ENCODE data around the gene GOLGA6C. TPM values are rescaled to one million over a fixed set of nuclear protein-coding genes. Genes with fewer than 3 reads are reported as not detected.

GOLGA6C gene
- total and polyA plus RNA-seq, 2 donors (not counting 3 experiments of a cell fraction or from before 2014, with no cell fraction given), result not detected

- Histone ChIP-seq H3K27me3 (ENCODE audit: control insufficient read depth in 2 of 2, insufficient read depth in 2 of 2, low read length in 2 of 2) (peaks cover 3 to 4% of the 10 kb centered on the region in 2 experiments), H3K4me1 (ENCODE audit: control insufficient read depth, extremely low read depth, insufficient read depth, low read length) (no peaks in the 10 kb centered on the region), H3K36me3 (ENCODE audit: control insufficient read depth in 2 of 2, extremely low read depth in 1 of 2, insufficient read depth in 2 of 2, low read length in 2 of 2) (no peaks in the 10 kb centered on the region), H3K9ac (replicated peaks; ENCODE audit: extremely low read depth, insufficient read depth, low read length) (no peak overlapping the region), H3K4me2 (ENCODE audit: insufficient read depth, low read length) (no peak overlapping the region), H3K4me3 (replicated peaks in 1 of 3; ENCODE audit: insufficient read depth in 1 of 3, low read depth in 1 of 3, low read length in 3 of 3) (no peak overlapping the region), H3K9me1 (replicated peaks; ENCODE audit: control insufficient read depth, extremely low read depth, insufficient read depth, low read length) (no peaks in the 10 kb centered on the region), H2AFZ (ENCODE audit: low read depth, low read length) (no peak overlapping the region), H3K79me2 (ENCODE audit: control insufficient read depth, insufficient read depth, low read length) (no peaks in the 10 kb centered on the region), H3K9me3 (replicated peaks; ENCODE audit: control insufficient read depth, insufficient read depth, low read length) (no peaks in the 10 kb centered on the region), H3K27ac (ENCODE audit: insufficient read depth, low read depth, low read length) (no peak overlapping the region), H4K20me1 (replicated peaks; ENCODE audit: control insufficient read depth, extremely low read depth, insufficient read depth, low read length) (no peaks in the 10 kb centered on the region)
- no peak for DNase-seq (ENCODE audit: low read depth, low spot score)
- intact Hi-C loops (cut with micrococcal nuclease) (no loop called here), dilution Hi-C loops (cut with MboI; ENCODE audit: extremely low pct_ligation_motif_present, low sequenced_read_pairs) (no loop called here)
- ChIA-PET CTCF (no interaction called here), POLR2A (no interaction called here)
- FAIRE-seq, result no peak
- TF ChIP-seq GATA2 (IDR thresholded peaks at IDR 0.05; ENCODE audit: insufficient read depth, insufficient read length, low read depth, low read length) (no peak), CTCF (IDR thresholded peaks at IDR 0.05; ENCODE audit: extremely low read depth in 1 of 2, insufficient read depth in 1 of 2, low read depth in 1 of 2, low read length in 2 of 2) (no peak)
- no TSS peak for BruUV-seq (replicated peaks)
Observed at GRCh38 chr15:75234191-75234810, 23.8 kb upstream of the GOLGA6C start.

GRCh38 chr15:75235051-75235673 lies 23.0 kb upstream of the GOLGA6C start:
- intact Hi-C loops (cut with micrococcal nuclease) (no loop called here), dilution Hi-C loops (cut with MboI; ENCODE audit: extremely low pct_ligation_motif_present, low sequenced_read_pairs) (no loop called here)
- FAIRE-seq (no peak), DNase-seq (ENCODE audit: low read depth, low spot score) (no peak)
- Histone ChIP-seq H2AFZ (ENCODE audit: low read depth, low read length) (no peak overlapping the region), H3K79me2 (ENCODE audit: control insufficient read depth, insufficient read depth, low read length) (no peaks in the 10 kb centered on the region), H3K9me3 (replicated peaks; ENCODE audit: control insufficient read depth, insufficient read depth, low read length) (no peaks in the 10 kb centered on the region), H4K20me1 (replicated peaks; ENCODE audit: control insufficient read depth, extremely low read depth, insufficient read depth, low read length) (no peaks in the 10 kb centered on the region), H3K9me1 (replicated peaks; ENCODE audit: control insufficient read depth, extremely low read depth, insufficient read depth, low read length) (no peaks in the 10 kb centered on the region), H3K4me1 (ENCODE audit: control insufficient read depth, extremely low read depth, insufficient read depth, low read length) (no peaks in the 10 kb centered on the region), H3K27me3 (ENCODE audit: control insufficient read depth in 2 of 2, insufficient read depth in 2 of 2, low read length in 2 of 2) (peaks cover 4 to 6% of the 10 kb centered on the region in 2 experiments), H3K27ac (ENCODE audit: insufficient read depth, low read depth, low read length) (no peak overlapping the region), H3K4me2 (ENCODE audit: insufficient read depth, low read length) (no peak overlapping the region), H3K9ac (replicated peaks; ENCODE audit: extremely low read depth, insufficient read depth, low read length) (no peak overlapping the region), H3K4me3 (replicated peaks in 1 of 3; ENCODE audit: insufficient read depth in 1 of 3, low read depth in 1 of 3, low read length in 3 of 3) (no peak overlapping the region), H3K36me3 (ENCODE audit: control insufficient read depth in 2 of 2, extremely low read depth in 1 of 2, insufficient read depth in 2 of 2, low read length in 2 of 2) (no peaks in the 10 kb centered on the region)
- ChIA-PET POLR2A (no interaction called here), CTCF (no interaction called here)
- BruUV-seq (replicated peaks), result no TSS peak
- TF ChIP-seq POLR2AphosphoS5 (IDR thresholded peaks at IDR 0.05; ENCODE audit: insufficient read depth, low read depth, low read length), result no peak
- no peak for TF ChIP-seq FOS (IDR thresholded peaks at IDR 0.05; ENCODE audit: borderline replicate concordance, insufficient read depth, low read length)
- no peak for TF ChIP-seq MYC (IDR thresholded peaks at IDR 0.05; ENCODE audit: low read depth, low read length)
- no peak for TF ChIP-seq POLR2A (IDR thresholded peaks at IDR 0.05; ENCODE audit: low read depth, low read length)
